GM23248 (cell line): Measurements from ENCODE around the gene FCHO1.

Experiments
- EZH2 ChIP-seq: fragments of 200-600 bp; sonication (generic); IDR thresholded peaks from 2 replicates; pipeline ENCODE4 v1.6.1; 2018; ENCODE audit warnings: antibody characterized with exemption, mild to moderate bottlenecking; ENCODE audit not compliant: insufficient read depth, poor library complexity, severe bottlenecking
- EZH2phosphoT487 ChIP-seq: fragments of 200-600 bp; sonication (generic); IDR thresholded peaks from 2 replicates; pipeline ENCODE4 v1.6.1; 2018; ENCODE audit warnings: antibody characterized with exemption, moderate library complexity, mild to moderate bottlenecking, low read depth; ENCODE audit not compliant: insufficient read depth

- TF ChIP-seq EZH2 (no peak), EZH2phosphoT487 (no peak)
These were observed 36.1 kb downstream of the FCHO1 start for GRCh38 chr19:17787274-17787913.
